OCI-LY3 (cell line): ENCODE measurements around the gene ZBTB42.

Experiments
- H2AFZ ChIP-seq: fragments of 200-600, 300-600 bp; shearing (Covaris generic); 2 replicates; pipeline ENCODE4 v1.6.0; 2014; ENCODE audit warnings: antibody characterized with exemption, low read depth, low read length
- H3K27ac ChIP-seq: fragments of 200-600, 300-600 bp; sonication (generic); 2 replicates; pipeline ENCODE4 v1.5.1; 2014; ENCODE audit warnings: mild to moderate bottlenecking, low read length, moderate library complexity, mixed read lengths
- H3K27me3 ChIP-seq: fragments of 200-600, 300-600 bp; sonication (generic); 2 replicates; pipeline ENCODE4 v1.6.1; 2014; ENCODE audit warnings: low read depth, low read length, mixed read lengths
- H3K36me3 ChIP-seq: fragments of 200-600, 300-600 bp; sonication (generic); replicated peaks from 2 replicates; pipeline ENCODE3; 2014; ENCODE audit warnings: low read depth, low read length, mixed read lengths
- H3K4me1 ChIP-seq: fragments of 300-600, 200-600 bp; sonication (generic); 2 replicates; pipeline ENCODE4 v1.6.1; 2014; ENCODE audit warnings: low read length, mixed read lengths
- H3K4me2 ChIP-seq: fragments of 200-600, 300-600 bp; sonication (generic); 2 replicates; pipeline ENCODE4 v1.6.1; 2014; ENCODE audit warnings: low read length, mixed read lengths
- H3K4me3 ChIP-seq: fragments of 300-600, 200-600 bp; sonication (generic); 2 replicates; pipeline ENCODE4 v1.5.1; 2014; ENCODE audit warnings: antibody characterized with exemption, mild to moderate bottlenecking, low read length, moderate library complexity
- H3K79me2 ChIP-seq: fragments of 300-600, 200-600 bp; shearing (Covaris generic); 2 replicates; pipeline ENCODE4 v1.6.1; 2014; ENCODE audit warnings: mild to moderate bottlenecking, low read length, mixed read lengths
- H3K9ac ChIP-seq: fragments of 300-600, 200-600 bp; shearing (Covaris generic); 2 replicates; pipeline ENCODE4 v1.6.0; 2014; ENCODE audit warnings: mild to moderate bottlenecking, low read length, moderate library complexity
- H3K9me3 ChIP-seq: fragments of 200-600, 300-600 bp; shearing (Covaris generic); 2 replicates; pipeline ENCODE4 v1.6.1; 2014; ENCODE audit warnings: low read length, mixed read lengths; ENCODE audit not compliant: insufficient read depth
- H4K20me1 ChIP-seq: fragments of 200-600, 300-600 bp; sonication (generic); 2 replicates; pipeline ENCODE4 v1.6.1; 2016; ENCODE audit warnings: low read length, mixed read lengths; ENCODE audit not compliant: insufficient read depth
- CTCF ChIP-seq: fragments of 200-600, 300-600 bp; sonication (generic); IDR thresholded peaks from 2 replicates; pipeline ENCODE4 v1.5.1; 2014; ENCODE audit warnings: antibody characterized with exemption, low read length, low read depth
- EZH2phosphoT487 ChIP-seq: fragments of 200-600 bp; shearing (Covaris generic); IDR thresholded peaks from 2 replicates; pipeline ENCODE4 v1.6.1; 2018; ENCODE audit warnings: antibody characterized with exemption, mixed run types, low read depth

The ZBTB42 gene

GRCh38 chr14:104784218-104784568 lies 16.7 kb upstream of the ZBTB42 start:
- Histone ChIP-seq H3K27me3 (no peaks in the 10 kb centered on the region), H4K20me1 (peaks cover 29% of the 10 kb centered on the region; the same call in 1 of the 2 replicates), H3K4me2 (no peak overlapping the region), H3K4me3 (no peak overlapping the region), H3K36me3 (peaks cover 4% of the 10 kb centered on the region), H3K79me2 (peaks cover 25% of the 10 kb centered on the region; the same call in 1 of the 2 replicates), H3K4me1 (no peaks in the 10 kb centered on the region), H3K9ac (no peak overlapping the region), H2AFZ (no peak overlapping the region), H3K9me3 (no peaks in the 10 kb centered on the region), H3K27ac (no peak overlapping the region)
- no peak for TF ChIP-seq EZH2phosphoT487
- TF ChIP-seq CTCF = no peak

- Histone ChIP-seq H3K36me3 (peaks cover 4% of the 10 kb centered on the region), H3K4me3 (no peak overlapping the region), H3K4me1 (no peaks in the 10 kb centered on the region), H3K4me2 (no peak overlapping the region), H3K27me3 (no peaks in the 10 kb centered on the region), H4K20me1 (peaks cover 38% of the 10 kb centered on the region; the same call in 1 of the 2 replicates), H3K79me2 (peaks cover 33% of the 10 kb centered on the region; the same call in 1 of the 2 replicates), H2AFZ (no peak overlapping the region), H3K9ac (no peak overlapping the region), H3K9me3 (no peaks in the 10 kb centered on the region), H3K27ac (no peak overlapping the region)
- TF ChIP-seq EZH2phosphoT487 = no peak
- TF ChIP-seq CTCF = no peak
Measured at GRCh38 chr14:104784846-104785707, 15.8 kb upstream of the ZBTB42 start.

GRCh38 chr14:104785708-104786080 lies 15.2 kb upstream of the ZBTB42 start:
- TF ChIP-seq EZH2phosphoT487 = no peak
- TF ChIP-seq CTCF = no peak
- no peak overlapping the region for H2AFZ ChIP-seq
- peaks cover 4% of the 10 kb centered on the region for H3K36me3 ChIP-seq
- no peaks in the 10 kb centered on the region for H3K9me3 ChIP-seq
- no peak overlapping the region for H3K4me2 ChIP-seq
- H3K9ac ChIP-seq = no peak overlapping the region
- H3K27me3 ChIP-seq = no peaks in the 10 kb centered on the region
- no peak overlapping the region for H3K27ac ChIP-seq
- H3K4me3 ChIP-seq = no peak overlapping the region
- H3K4me1 ChIP-seq = no peaks in the 10 kb centered on the region
- peaks cover 38% of the 10 kb centered on the region for H3K79me2 ChIP-seq
- H4K20me1 ChIP-seq = peaks cover 42% of the 10 kb centered on the region

- Histone ChIP-seq H3K36me3 (peaks cover 7% of the 10 kb centered on the region), H3K4me2 (no peak overlapping the region), H3K4me3 (no peak overlapping the region), H3K79me2 (peaks cover 42% of the 10 kb centered on the region), H4K20me1 (peaks cover 46% of the 10 kb centered on the region), H3K4me1 (no peaks in the 10 kb centered on the region), H3K27me3 (no peaks in the 10 kb centered on the region), H3K27ac (no peak overlapping the region), H2AFZ (no peak overlapping the region), H3K9me3 (no peaks in the 10 kb centered on the region), H3K9ac (no peak overlapping the region)
- TF ChIP-seq CTCF = no peak
- no peak for TF ChIP-seq EZH2phosphoT487
Measured at GRCh38 chr14:104786091-104786586, 14.8 kb upstream of the ZBTB42 start.
